ENCODE data around the gene ARL10.

ARL10 gene

DNA sequence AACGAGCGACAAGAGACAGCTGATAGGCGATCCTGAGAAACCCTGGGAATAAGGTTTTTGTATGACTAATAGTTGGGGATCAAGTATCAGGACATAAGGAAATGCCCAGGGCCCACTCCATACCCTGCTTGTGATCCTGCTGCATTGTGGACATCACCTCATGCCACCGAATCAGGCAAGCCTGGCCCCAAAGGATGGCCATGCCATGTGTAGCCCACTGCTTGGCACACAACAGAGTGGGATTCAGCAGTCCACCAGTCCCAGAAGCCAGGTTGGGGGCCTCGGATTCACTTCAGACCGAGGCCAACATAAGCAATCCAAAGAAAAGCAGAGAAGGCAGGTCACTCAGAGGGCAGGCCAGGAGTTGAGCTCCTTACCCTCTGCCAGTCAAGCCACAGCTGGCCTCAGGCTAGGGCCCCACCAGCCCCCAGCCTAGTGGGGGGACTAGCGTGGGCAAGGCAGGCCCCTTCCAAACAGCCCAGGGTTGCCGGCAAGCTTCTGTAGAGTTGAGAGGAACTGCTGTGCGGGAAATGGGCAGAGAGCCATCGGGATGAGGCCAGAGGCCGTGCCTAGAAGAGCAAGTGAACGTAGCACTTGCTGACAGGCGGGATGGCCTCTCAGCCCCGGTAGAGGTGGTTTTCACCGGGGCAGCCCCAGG is 18.1 kb downstream of the ARL10 start:
- no peak for DNase-seq (ENCODE audit: low read depth, low spot score)
- in situ Hi-C loops (cut with HindIII; ENCODE audit: low sequenced_read_pairs): no loop called here
- H3K4me3 ChIP-seq (ENCODE audit: low read depth, low read length): no peak overlapping the region
- no peak for TF ChIP-seq CTCF (IDR thresholded peaks at IDR 0.05; ENCODE audit: low read depth, low read length)

GRCh38 chr5:176383961-176384360 is 18.7 kb downstream of the ARL10 start:
- no peak overlapping the region for H3K4me3 ChIP-seq (ENCODE audit: low read depth, low read length)
- in situ Hi-C loops (cut with HindIII; ENCODE audit: low sequenced_read_pairs): no loop called here
- TF ChIP-seq CTCF (IDR thresholded peaks at IDR 0.05; ENCODE audit: low read depth, low read length): no peak
- no peak for DNase-seq (ENCODE audit: low read depth, low spot score)

DNA sequence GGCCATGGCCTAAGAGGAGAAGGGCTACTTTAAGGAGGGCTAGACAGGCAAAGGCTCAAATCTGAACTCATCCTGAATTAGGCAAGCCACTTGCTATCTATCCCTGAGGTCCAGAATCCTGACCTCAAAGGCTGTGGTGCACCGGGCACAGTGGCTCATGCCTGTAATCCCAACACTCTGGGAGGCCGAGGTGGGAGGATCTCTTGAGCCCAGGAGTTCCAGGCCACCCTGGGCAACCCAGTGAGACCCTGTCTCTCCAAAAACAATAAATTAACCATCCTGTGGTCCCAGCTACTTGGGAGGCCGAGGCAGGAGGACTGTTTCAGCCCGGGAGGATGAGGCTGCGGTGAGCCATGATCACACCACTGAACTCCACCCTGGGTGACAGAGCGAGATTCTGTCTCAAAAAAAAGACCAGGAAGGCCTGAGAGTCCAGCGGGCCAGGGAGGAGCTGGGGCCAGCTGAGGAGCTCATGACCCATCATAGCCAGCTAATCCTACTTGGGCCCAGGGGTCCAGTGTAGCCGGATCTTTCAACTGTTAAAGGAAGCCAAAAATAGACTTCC is 19.2 kb downstream of the ARL10 start:
- DNase-seq (ENCODE audit: low read depth, low spot score): no peak
- TF ChIP-seq CTCF (IDR thresholded peaks at IDR 0.05; ENCODE audit: low read depth, low read length): no peak
- in situ Hi-C loops (cut with HindIII; ENCODE audit: low sequenced_read_pairs): no loop called here
- no peak overlapping the region for H3K4me3 ChIP-seq (ENCODE audit: low read depth, low read length)

- H3K4me3 ChIP-seq (ENCODE audit: low read depth, low read length): no peak overlapping the region
- no peak for DNase-seq (ENCODE audit: low read depth, low spot score)
- no peak for TF ChIP-seq CTCF (IDR thresholded peaks at IDR 0.05; ENCODE audit: low read depth, low read length)
- in situ Hi-C loops (cut with HindIII; ENCODE audit: low sequenced_read_pairs): no loop called here
Measured at GRCh38 chr5:176384991-176385390, 19.7 kb downstream of the ARL10 start.

- DNase-seq (ENCODE audit: low read depth, low spot score): no peak
- in situ Hi-C loops (cut with HindIII; ENCODE audit: low sequenced_read_pairs): no loop called here
- no peak overlapping the region for H3K4me3 ChIP-seq (ENCODE audit: low read depth, low read length)
- no peak for TF ChIP-seq CTCF (IDR thresholded peaks at IDR 0.05; ENCODE audit: low read depth, low read length)
Measured at GRCh38 chr5:176386491-176386890, 21.2 kb downstream of the ARL10 start.

- no peak for TF ChIP-seq CTCF (IDR thresholded peaks at IDR 0.05; ENCODE audit: low read depth, low read length)
- in situ Hi-C loops (cut with HindIII; ENCODE audit: low sequenced_read_pairs): no loop called here
- no peak for DNase-seq (ENCODE audit: low read depth, low spot score)
- H3K4me3 ChIP-seq (ENCODE audit: low read depth, low read length): peak overlapping the region; percentile 91
Measured at GRCh38 chr5:176387384-176387925, 22.2 kb downstream of the ARL10 start.

Measured in astrocyte of the spinal cord (primary cell).